GM19324 (cell line): ENCODE data around the gene GAS2L1.

Experiments
- ATAC-seq: cut with Tn5 transposase; IDR thresholded peaks from one replicate; pipeline ENCODE4 v1.9.1; 2021; ENCODE audit warnings: mild to moderate bottlenecking, moderate library complexity; ENCODE audit not compliant: unreplicated experiment, low FRiP score

GAS2L1 gene

GRCh38 chr22:29325785-29326315 lies 19.4 kb downstream of the GAS2L1 start:
- no peak for ATAC-seq

- no peak for ATAC-seq
These were observed 20.0 kb downstream of the GAS2L1 start for GRCh38 chr22:29326481-29326880.

- no peak for ATAC-seq
These were observed 20.8 kb downstream of the GAS2L1 start for GRCh38 chr22:29327089-29327764.

- no peak for ATAC-seq
These were observed 21.6 kb downstream of the GAS2L1 start for GRCh38 chr22:29328055-29328454.

- ATAC-seq: no peak
These were observed 22.4 kb downstream of the GAS2L1 start for GRCh38 chr22:29328566-29329500.

- no peak for ATAC-seq
These were observed 23.1 kb downstream of the GAS2L1 start for GRCh38 chr22:29329581-29329980.

GRCh38 chr22:29330291-29330690 lies 23.8 kb downstream of the GAS2L1 start:
- ATAC-seq: no peak

- ATAC-seq: no peak
These were observed 24.3 kb downstream of the GAS2L1 start for GRCh38 chr22:29330753-29331152.

- ATAC-seq: no peak
These were observed 24.8 kb downstream of the GAS2L1 start for GRCh38 chr22:29331213-29331612.

GRCh38 chr22:29331658-29332300 lies 25.3 kb downstream of the GAS2L1 start:
- no peak for ATAC-seq

GRCh38 chr22:29332886-29333496 lies 26.5 kb downstream of the GAS2L1 start:
- no peak for ATAC-seq

GRCh38 chr22:29334148-29334547 lies 27.7 kb downstream of the GAS2L1 start:
- no peak for ATAC-seq

GRCh38 chr22:29334696-29335344 lies 28.4 kb downstream of the GAS2L1 start:
- no peak for ATAC-seq

GRCh38 chr22:29335656-29336055 lies 29.2 kb downstream of the GAS2L1 start:
- ATAC-seq: no peak

- ATAC-seq: no peak
These were observed 30.5 kb downstream of the GAS2L1 start for GRCh38 chr22:29336751-29337490.

GRCh38 chr22:29337631-29338284 lies 31.3 kb downstream of the GAS2L1 start:
- ATAC-seq: no peak

GRCh38 chr22:29338398-29338797 lies 31.9 kb downstream of the GAS2L1 start:
- no peak for ATAC-seq

- ATAC-seq: no peak
These were observed 33.2 kb downstream of the GAS2L1 start for GRCh38 chr22:29339381-29340235.
